Suprapubic skin (tissue), 3 donors: ENCODE measurements around the gene CNTN6.

ENCODE experiments used
- CTCF ChIP-seq, 2 donors: fragments of 200-600 bp in 1 of 2; fragments of 450-650 bp in 1 of 2; sonication (generic) in 1 of 2; IDR thresholded peaks; one replicate each; pipeline ENCODE4 v1.5.1; 2016 to 2019; ENCODE audit warnings: antibody characterized with exemption in 2 of 2, mild to moderate bottlenecking in 1 of 2, moderate library complexity in 1 of 2
- POLR2A ChIP-seq, 2 donors: fragments of 450-650 bp; IDR thresholded peaks; one replicate each; pipeline ENCODE4 v1.6.1; 2017; ENCODE audit warnings: antibody characterized with exemption in 2 of 2, mild to moderate bottlenecking in 2 of 2, moderate library complexity in 2 of 2

- TF ChIP-seq CTCF (IDR thresholded peaks at IDR 0.05) (no peak), POLR2A (IDR thresholded peaks at IDR 0.05) (no peak)
Observed at GRCh38 chr3:1138036-1138435, 45.2 kb downstream of the CNTN6 start.
